ENCODE measurements around the gene SHKBP1. TPM values are rescaled to one million over a fixed set of nuclear protein-coding genes. Genes with fewer than 3 reads are reported as not detected.
A peak's percentile ranks its signal among the peaks of the same experiment; 100 is the strongest.

The SHKBP1 gene
- total and polyA plus RNA-seq, 9 of the 15 experiments (the other 6 are each of a cell fraction or from before 2014, with no cell fraction given) = 1.2 to 58.1 (median 22.3) TPM

DNA sequence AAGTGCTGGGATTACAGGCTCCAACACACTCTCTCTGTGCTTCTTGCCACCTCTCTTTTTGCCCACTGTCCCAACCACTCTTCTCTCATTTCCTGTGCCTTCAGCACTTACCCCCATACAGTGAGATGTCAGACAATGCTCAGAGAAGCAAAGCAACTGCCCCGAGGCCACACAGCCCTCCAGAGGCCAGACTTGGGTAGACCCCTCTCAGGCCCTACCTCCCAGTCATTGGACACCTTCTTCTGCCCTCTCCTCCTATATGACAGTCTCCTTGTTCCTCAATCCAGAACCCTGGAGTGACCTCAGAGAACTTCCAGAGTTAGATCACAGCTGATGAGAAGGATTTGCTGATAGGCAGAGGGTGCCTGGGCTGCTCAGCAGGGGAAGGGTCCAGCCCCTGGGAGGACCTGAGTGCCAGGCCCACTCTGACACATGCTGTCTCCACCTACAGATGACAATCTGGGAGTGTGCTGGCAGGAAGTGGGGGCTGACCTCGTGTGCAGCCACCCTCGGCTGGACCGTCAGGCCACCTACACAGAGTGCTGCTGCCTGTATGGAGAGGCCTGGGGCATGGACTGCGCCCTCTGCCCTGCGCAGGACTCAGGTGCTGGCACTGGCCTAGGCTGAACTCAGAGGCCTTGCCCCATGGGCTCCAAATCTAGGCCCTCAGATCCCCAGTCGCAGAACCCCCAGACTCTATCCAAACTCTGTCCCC, 48.9 kb downstream of the SHKBP1 start (continued):
- TF ChIP-seq RBM25 (IDR thresholded peaks at IDR 0.05; ENCODE audit: low read depth, low read length, severe bottlenecking) (peak; percentile 59), EGR1 (conservative IDR thresholded peaks at IDR 0.05) (peak; percentile 53; the same call in 1 of the 2 replicates), MAFF (IDR thresholded peaks at IDR 0.05; ENCODE audit: low read length) (no peak), BCOR (IDR thresholded peaks at IDR 0.05) (peak; percentile 92), NRF1 (conservative IDR thresholded peaks at IDR 0.05 in 1 of 2, IDR thresholded peaks at IDR 0.05 in 1 of 2) (0 out of 4 replicates have a peak, but pooled peaks of 1 of the 2 experiments have one; percentile 23), ZFP36 (IDR thresholded peaks at IDR 0.05; ENCODE audit: low read depth, low read length, partially characterized antibody) (peak; percentile 70), HDGF (IDR thresholded peaks at IDR 0.05) (0 out of 2 replicates have a peak, but pooled peaks have one; percentile 49), CSDE1 (IDR thresholded peaks at IDR 0.05) (no peak), CBX1 (IDR thresholded peaks at IDR 0.05; ENCODE audit: low read depth) (peak; percentile 40; the same call in 1 of the 2 replicates), ZBTB1 (CRISPR knock-in tag; IDR thresholded peaks at IDR 0.05; ENCODE audit: borderline replicate concordance, low read depth) (no peak), DIDO1 (tag; IDR thresholded peaks at IDR 0.05; ENCODE audit: low read depth) (no peak)
- TF ChIP-seq, protein P1, sequence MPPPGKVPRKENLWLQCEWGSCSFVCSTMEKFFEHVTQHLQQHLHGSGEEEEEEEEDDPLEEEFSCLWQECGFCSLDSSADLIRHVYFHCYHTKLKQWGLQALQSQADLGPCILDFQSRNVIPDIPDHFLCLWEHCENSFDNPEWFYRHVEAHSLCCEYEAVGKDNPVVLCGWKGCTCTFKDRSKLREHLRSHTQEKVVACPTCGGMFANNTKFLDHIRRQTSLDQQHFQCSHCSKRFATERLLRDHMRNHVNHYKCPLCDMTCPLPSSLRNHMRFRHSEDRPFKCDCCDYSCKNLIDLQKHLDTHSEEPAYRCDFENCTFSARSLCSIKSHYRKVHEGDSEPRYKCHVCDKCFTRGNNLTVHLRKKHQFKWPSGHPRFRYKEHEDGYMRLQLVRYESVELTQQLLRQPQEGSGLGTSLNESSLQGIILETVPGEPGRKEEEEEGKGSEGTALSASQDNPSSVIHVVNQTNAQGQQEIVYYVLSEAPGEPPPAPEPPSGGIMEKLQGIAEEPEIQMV (tag; conservative IDR thresholded peaks at IDR 0.05; ENCODE audit: low read depth) = no peak
- TF ChIP-seq, protein P2, sequence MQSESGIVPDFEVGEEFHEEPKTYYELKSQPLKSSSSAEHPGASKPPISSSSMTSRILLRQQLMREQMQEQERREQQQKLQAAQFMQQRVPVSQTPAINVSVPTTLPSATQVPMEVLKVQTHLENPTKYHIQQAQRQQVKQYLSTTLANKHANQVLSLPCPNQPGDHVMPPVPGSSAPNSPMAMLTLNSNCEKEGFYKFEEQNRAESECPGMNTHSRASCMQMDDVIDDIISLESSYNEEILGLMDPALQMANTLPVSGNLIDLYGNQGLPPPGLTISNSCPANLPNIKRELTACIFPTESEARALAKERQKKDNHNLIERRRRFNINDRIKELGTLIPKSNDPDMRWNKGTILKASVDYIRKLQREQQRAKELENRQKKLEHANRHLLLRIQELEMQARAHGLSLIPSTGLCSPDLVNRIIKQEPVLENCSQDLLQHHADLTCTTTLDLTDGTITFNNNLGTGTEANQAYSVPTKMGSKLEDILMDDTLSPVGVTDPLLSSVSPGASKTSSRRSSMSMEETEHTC (IDR thresholded peaks at IDR 0.05) = no peak
- TF ChIP-seq, protein P3, sequence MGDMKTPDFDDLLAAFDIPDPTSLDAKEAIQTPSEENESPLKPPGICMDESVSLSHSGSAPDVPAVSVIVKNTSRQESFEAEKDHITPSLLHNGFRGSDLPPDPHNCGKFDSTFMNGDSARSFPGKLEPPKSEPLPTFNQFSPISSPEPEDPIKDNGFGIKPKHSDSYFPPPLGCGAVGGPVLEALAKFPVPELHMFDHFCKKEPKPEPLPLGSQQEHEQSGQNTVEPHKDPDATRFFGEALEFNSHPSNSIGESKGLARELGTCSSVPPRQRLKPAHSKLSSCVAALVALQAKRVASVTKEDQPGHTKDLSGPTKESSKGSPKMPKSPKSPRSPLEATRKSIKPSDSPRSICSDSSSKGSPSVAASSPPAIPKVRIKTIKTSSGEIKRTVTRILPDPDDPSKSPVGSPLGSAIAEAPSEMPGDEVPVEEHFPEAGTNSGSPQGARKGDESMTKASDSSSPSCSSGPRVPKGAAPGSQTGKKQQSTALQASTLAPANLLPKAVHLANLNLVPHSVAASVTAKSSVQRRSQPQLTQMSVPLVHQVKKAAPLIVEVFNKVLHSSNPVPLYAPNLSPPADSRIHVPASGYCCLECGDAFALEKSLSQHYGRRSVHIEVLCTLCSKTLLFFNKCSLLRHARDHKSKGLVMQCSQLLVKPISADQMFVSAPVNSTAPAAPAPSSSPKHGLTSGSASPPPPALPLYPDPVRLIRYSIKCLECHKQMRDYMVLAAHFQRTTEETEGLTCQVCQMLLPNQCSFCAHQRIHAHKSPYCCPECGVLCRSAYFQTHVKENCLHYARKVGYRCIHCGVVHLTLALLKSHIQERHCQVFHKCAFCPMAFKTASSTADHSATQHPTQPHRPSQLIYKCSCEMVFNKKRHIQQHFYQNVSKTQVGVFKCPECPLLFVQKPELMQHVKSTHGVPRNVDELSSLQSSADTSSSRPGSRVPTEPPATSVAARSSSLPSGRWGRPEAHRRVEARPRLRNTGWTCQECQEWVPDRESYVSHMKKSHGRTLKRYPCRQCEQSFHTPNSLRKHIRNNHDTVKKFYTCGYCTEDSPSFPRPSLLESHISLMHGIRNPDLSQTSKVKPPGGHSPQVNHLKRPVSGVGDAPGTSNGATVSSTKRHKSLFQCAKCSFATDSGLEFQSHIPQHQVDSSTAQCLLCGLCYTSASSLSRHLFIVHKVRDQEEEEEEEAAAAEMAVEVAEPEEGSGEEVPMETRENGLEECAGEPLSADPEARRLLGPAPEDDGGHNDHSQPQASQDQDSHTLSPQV (IDR thresholded peaks at IDR 0.05) = peak; percentile 53; the same call in 1 of the 2 replicates
- TF ChIP-seq, protein P4, sequence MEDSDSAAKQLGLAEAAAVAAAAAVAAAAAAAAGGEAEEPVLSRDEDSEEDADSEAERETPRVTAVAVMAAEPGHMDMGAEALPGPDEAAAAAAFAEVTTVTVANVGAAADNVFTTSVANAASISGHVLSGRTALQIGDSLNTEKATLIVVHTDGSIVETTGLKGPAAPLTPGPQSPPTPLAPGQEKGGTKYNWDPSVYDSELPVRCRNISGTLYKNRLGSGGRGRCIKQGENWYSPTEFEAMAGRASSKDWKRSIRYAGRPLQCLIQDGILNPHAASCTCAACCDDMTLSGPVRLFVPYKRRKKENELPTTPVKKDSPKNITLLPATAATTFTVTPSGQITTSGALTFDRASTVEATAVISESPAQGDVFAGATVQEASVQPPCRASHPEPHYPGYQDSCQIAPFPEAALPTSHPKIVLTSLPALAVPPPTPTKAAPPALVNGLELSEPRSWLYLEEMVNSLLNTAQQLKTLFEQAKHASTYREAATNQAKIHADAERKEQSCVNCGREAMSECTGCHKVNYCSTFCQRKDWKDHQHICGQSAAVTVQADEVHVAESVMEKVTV (CRISPR knock-in tag; IDR thresholded peaks at IDR 0.05) = no peak
- TF ChIP-seq, protein P5, sequence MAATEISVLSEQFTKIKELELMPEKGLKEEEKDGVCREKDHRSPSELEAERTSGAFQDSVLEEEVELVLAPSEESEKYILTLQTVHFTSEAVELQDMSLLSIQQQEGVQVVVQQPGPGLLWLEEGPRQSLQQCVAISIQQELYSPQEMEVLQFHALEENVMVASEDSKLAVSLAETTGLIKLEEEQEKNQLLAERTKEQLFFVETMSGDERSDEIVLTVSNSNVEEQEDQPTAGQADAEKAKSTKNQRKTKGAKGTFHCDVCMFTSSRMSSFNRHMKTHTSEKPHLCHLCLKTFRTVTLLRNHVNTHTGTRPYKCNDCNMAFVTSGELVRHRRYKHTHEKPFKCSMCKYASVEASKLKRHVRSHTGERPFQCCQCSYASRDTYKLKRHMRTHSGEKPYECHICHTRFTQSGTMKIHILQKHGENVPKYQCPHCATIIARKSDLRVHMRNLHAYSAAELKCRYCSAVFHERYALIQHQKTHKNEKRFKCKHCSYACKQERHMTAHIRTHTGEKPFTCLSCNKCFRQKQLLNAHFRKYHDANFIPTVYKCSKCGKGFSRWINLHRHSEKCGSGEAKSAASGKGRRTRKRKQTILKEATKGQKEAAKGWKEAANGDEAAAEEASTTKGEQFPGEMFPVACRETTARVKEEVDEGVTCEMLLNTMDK (IDR thresholded peaks at IDR 0.05; ENCODE audit: borderline replicate concordance, insufficient read depth, low read depth, low read length, poor library complexity, severe bottlenecking) = no peak

All from K562 (cell line).